Retinal pigment epithelial cell (primary cell): Measurements from ENCODE around the gene OR51T1.

ENCODE experiments used
- DNase-seq: peaks from one replicate; pipeline ENCODE4 v3.0.0-alpha.2; 2010; ENCODE audit warnings: low read depth
- H3K4me3 ChIP-seq: 2 replicates; pipeline ENCODE4 v1.5.1; 2011; ENCODE audit warnings: mild to moderate bottlenecking, low read length, control low read depth, moderate library complexity
- CTCF ChIP-seq: conservative IDR thresholded peaks from 2 replicates; pipeline ENCODE4 v1.5.1; 2011; ENCODE audit warnings: low read depth, low read length, control low read depth, inconsistent platforms

OR51T1 gene

DNA sequence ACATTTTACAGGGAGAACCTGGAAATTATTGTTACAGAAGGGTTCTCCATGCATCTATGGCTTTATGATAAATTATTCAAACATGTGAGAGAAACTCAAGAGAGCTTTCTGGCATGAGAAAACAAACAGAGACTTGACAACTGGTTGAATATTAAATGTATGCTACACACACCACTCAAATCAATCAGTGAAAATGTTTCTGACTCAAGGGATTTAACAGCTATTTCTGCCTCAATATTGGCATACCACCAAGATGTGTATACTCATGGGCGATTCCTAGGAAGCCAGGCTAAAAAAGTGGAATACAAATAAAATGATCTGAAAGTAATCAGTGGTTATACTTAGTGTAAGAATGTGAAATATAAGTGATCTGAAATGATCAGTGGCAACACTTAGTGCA is 15.8 kb upstream of the OR51T1 start:
- DNase-seq: no peak
- no peak for TF ChIP-seq CTCF
- H3K4me3 ChIP-seq: no peak overlapping the region

DNA sequence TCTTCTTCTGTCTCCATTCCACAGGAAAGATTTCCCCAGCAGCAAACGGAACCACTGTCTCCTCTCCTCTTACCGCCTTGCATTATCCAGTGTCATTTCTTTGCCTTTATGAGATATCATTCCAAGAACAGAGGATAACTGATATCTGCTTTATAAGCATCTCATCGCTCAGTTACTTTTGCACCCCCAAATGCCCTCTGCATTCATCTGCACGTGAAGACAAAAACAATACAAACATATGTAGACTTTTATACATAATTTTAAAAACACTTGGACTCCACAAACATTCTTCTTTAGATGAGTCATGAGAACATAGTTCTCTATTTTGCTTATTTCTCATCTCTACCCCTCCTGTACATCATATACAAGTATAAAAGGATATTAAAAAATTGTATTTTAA is 512 bp upstream of the OR51T1 start:
- DNase-seq: no peak
- no peak for TF ChIP-seq CTCF

DNA sequence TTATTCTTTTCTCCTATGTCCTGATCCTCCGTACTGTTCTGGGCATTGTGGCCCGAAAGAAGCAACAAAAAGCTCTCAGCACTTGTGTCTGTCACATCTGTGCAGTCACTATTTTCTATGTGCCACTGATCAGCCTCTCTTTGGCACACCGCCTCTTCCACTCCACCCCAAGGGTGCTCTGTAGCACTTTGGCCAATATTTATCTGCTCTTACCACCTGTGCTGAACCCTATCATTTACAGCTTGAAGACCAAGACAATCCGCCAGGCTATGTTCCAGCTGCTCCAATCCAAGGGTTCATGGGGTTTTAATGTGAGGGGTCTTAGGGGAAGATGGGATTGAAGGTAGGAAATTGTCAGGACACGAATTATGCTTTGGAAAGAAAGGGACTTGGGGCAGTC is 843 bp downstream of the OR51T1 start:
- no peak for DNase-seq
- no peak for TF ChIP-seq CTCF
- no peak overlapping the region for H3K4me3 ChIP-seq

More for the DNA sequence above, 512 bp upstream of the OR51T1 start:
- no peak overlapping the region for H3K4me3 ChIP-seq

DNA sequence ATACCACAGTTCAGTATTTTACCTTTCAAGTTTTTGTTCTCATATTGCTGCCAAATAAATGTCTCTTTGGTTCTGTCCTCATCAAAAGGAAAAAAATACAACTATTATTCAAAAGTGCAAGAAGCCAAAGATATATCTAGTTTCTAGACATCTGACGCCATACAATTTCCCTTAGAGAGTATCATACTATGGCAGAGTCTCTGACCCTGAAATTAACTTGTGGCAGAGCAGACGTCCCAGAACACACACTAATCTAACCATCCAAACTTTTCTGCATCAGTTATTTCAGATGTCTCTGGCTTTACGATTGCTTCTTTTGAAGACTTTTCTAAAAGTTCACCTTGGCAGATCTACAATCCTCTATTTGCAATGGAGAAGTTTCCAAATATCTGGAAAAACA is 2.7 kb downstream of the OR51T1 start:
- no peak for TF ChIP-seq CTCF
- H3K4me3 ChIP-seq: no peak overlapping the region
- DNase-seq: no peak

DNA sequence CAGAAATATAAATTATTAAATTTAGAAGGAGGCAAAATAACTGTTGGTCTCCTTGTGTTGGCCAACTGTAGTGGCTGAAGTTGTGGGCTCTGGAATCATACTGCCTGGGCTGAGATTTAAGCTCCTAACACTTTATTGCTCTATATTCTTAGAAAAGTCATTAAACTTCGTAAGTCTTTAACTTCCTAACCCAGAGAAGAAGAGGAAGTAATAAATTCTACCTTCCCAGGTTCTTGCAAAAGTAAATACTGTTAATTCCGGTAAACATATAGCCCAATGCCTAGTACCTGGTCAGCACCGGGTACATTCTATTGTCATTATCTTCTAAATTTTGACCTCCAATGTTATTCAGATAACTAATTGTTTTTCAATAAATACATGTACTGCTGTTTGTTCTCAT is 4.5 kb downstream of the OR51T1 start:
- DNase-seq: no peak
- TF ChIP-seq CTCF: no peak
- H3K4me3 ChIP-seq: no peak overlapping the region

DNA sequence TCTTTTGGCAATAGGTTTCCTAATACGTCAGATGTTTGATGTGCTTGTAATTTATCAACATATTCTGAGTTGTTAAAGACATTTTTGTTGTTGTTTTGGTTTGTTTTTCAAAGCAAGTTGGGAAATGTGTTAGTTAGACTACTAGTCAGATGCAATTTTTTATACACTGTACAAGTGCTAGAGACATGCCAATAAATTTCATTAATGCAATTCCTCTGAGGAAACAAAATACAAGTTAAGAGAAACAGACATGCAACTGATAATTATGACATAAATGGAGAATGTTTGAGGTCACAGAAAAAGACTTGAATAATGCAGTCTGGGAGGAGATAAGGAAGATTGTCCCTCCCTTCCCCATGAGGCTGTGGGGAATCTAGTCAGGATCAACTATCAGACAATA is 5.9 kb downstream of the OR51T1 start:
- DNase-seq: no peak
- no peak for TF ChIP-seq CTCF
- H3K4me3 ChIP-seq: no peak overlapping the region

DNA sequence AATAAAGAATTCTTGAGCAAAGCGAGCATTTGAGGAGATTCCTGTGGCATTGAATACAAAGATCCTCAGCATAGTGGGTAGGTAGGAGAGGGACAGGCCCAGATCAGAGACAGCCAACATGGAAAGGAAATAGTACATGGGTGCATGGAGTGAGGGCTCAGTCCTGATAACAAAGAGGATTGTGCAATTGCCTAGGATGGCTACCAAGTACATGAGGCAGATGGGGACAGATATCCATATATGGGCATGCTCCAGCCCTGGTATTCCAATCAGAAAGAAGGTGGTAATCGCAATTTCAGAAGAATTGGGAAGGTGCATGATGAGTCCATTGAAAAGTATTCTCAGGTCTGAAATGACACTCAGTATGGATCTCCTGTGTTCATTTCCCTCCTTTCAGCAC is 8.6 kb downstream of the OR51T1 start:
- no peak overlapping the region for H3K4me3 ChIP-seq
- no peak for TF ChIP-seq CTCF
- no peak for DNase-seq
